ENCODE measurements around the gene SLC17A1. TPM values are rescaled to one million over a fixed set of nuclear protein-coding genes. Genes with fewer than 3 reads are reported as not detected.

Gene SLC17A1
- total and polyA plus RNA-seq, 2 of the 13 experiments (the other 11 are each of a cell fraction or from before 2014, with no cell fraction given): 0.09 to 2.1 TPM

GRCh38 chr6:25863360-25863759, 31.5 kb upstream of the SLC17A1 start (continued):
- no peak for TF ChIP-seq ZNF318 (CRISPR knock-in tag; IDR thresholded peaks at IDR 0.05)
- no peak for TF ChIP-seq NFRKB (IDR thresholded peaks at IDR 0.05)
- no peak for TF ChIP-seq ATF6 (CRISPR knock-in tag; conservative IDR thresholded peaks at IDR 0.05)
- TF ChIP-seq ZC3H13 (CRISPR knock-in tag; IDR thresholded peaks at IDR 0.05): no peak
- TF ChIP-seq ZNF337 (CRISPR knock-in tag; IDR thresholded peaks at IDR 0.05; ENCODE audit: borderline replicate concordance, low read depth): no peak
- TF ChIP-seq ZMYM4 (CRISPR knock-in tag; IDR thresholded peaks at IDR 0.05): peak; percentile 63
- TF ChIP-seq TBX3 (IDR thresholded peaks at IDR 0.05; ENCODE audit: borderline replicate concordance): no peak
- TF ChIP-seq NR2F1 (CRISPR knock-in tag; IDR thresholded peaks at IDR 0.05): no peak
- TF ChIP-seq ATF7 (IDR thresholded peaks at IDR 0.05): no peak
- no peak for TF ChIP-seq ATF7 (CRISPR knock-in tag; IDR thresholded peaks at IDR 0.05)
- TF ChIP-seq TOPORS (CRISPR knock-in tag; IDR thresholded peaks at IDR 0.05): no peak
- no peak for TF ChIP-seq HBP1 (CRISPR knock-in tag; IDR thresholded peaks at IDR 0.05; ENCODE audit: low read depth)
- no peak for TF ChIP-seq ZNF674 (CRISPR knock-in tag; IDR thresholded peaks at IDR 0.05; ENCODE audit: low read depth)
- TF ChIP-seq SCMH1 (CRISPR knock-in tag; IDR thresholded peaks at IDR 0.05; ENCODE audit: borderline replicate concordance): no peak
- TF ChIP-seq PATZ1 (CRISPR knock-in tag; IDR thresholded peaks at IDR 0.05): no peak
- no peak for TF ChIP-seq MEIS2 (CRISPR knock-in tag; IDR thresholded peaks at IDR 0.05)
- TF ChIP-seq GFI1 (CRISPR knock-in tag; IDR thresholded peaks at IDR 0.05; ENCODE audit: borderline replicate concordance): 0 out of 2 replicates have a peak, but pooled peaks have one; percentile 30
- no peak for TF ChIP-seq SRSF1 (optimal IDR thresholded peaks at IDR 0.05; ENCODE audit: low read depth, low read length)

Measured in HepG2 (cell line).